Ishikawa (cell line): ENCODE results near the gene TBC1D19.
A peak's percentile ranks its signal among the peaks of the same experiment; 100 is the strongest.

Experiments
- CEBPB ChIP-seq: IDR thresholded peaks from 2 replicates; pipeline ENCODE4 v1.6.1; 2012
- CREB1 ChIP-seq: IDR thresholded peaks from 2 replicates; pipeline ENCODE4 v1.6.1; 2012; ENCODE audit warnings: low read depth
- EGR1 ChIP-seq: IDR thresholded peaks from 2 replicates; pipeline ENCODE4 v1.6.1; 2012
- EP300 ChIP-seq: IDR thresholded peaks from 2 replicates; pipeline ENCODE4 v1.6.1; 2012; ENCODE audit warnings: borderline replicate concordance
- FOXM1 ChIP-seq: IDR thresholded peaks from 2 replicates; pipeline ENCODE4 v1.6.1; 2012; ENCODE audit warnings: low read depth, borderline replicate concordance
- NFIC ChIP-seq: IDR thresholded peaks from 2 replicates; pipeline ENCODE4 v1.6.1; 2012
- RAD21 ChIP-seq: IDR thresholded peaks from 2 replicates; pipeline ENCODE4 v1.6.1; 2012; ENCODE audit warnings: low read depth
- REST ChIP-seq: IDR thresholded peaks from 2 replicates; pipeline ENCODE4 v1.6.1; 2012; ENCODE audit warnings: low read depth, mild to moderate bottlenecking
- TAF1 ChIP-seq: IDR thresholded peaks from 2 replicates; pipeline ENCODE4 v1.6.1; 2012; ENCODE audit warnings: low read depth, mild to moderate bottlenecking
- TCF12 ChIP-seq: IDR thresholded peaks from 2 replicates; pipeline ENCODE4 v1.6.1; 2012; ENCODE audit warnings: low read depth
- TEAD4 ChIP-seq: IDR thresholded peaks from 2 replicates; pipeline ENCODE4 v1.6.1; 2012
- YY1 ChIP-seq: IDR thresholded peaks from 2 replicates; pipeline ENCODE4 v1.6.1; 2012; ENCODE audit warnings: low read depth
- ZBTB7A ChIP-seq: IDR thresholded peaks from 2 replicates; pipeline ENCODE4 v1.6.1; 2012; ENCODE audit warnings: low read depth
- TF ChIP-seq, protein P1 (sequence below): IDR thresholded peaks from 2 replicates; pipeline ENCODE4 v1.6.1; 2012
- TF ChIP-seq, protein P2 (sequence below): IDR thresholded peaks from 2 replicates; pipeline ENCODE4 v1.6.1; 2012

The TBC1D19 gene

DNA sequence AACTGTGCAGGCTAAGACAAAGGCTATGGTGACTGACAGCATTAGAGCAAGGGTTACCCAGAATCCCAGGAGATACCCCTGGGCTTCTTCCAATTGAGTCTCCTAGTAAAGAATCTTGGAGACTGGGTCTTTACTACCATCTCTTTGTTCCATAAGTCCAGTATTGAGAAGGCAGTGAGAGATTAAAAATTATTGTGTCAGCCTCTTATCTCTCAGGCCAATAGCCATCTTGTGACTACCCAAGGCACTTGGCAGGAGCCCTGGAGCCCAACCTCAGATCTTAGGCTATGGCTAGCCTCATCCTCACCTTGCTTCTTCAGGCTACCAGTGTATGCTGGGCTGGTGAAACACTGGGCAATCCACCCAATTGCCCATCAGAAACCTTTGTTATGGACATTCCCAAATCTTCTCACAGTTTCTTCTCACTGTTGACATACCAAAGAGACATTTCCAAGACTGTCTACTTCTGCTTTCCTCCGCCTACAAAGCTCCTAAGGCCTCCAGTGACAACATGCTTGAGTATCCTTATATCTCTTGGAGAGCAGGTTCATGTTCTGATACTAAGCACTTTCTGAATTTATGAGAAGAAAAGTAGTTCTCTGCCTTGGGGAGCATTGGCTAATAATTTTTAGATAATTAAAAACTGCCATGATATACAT lies 200.5 kb downstream of the TBC1D19 start:
- TF ChIP-seq TCF12: no peak

DNA sequence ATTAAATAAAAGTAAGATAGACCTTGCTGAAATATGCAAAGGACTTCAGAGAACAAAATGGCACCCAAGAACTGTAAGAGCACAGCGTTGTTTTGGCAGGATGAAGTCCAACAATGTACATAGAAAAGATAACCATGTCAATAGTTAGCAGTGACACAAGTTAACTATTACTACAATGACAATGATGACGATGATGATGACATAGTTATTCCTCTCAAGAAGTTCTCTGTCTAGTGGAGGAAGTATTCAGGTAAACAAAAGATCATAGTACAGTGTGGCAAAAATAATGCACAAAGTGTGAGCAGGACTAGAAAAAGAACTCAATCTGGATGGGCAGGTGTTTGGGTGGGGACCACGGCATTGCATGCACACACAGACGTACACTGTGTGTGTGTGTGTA lies 201.4 kb downstream of the TBC1D19 start:
- TF ChIP-seq TAF1 (no peak), ZBTB7A (no peak), TCF12 (no peak), EGR1 (no peak), TEAD4 (no peak)
- TF ChIP-seq, protein P1, sequence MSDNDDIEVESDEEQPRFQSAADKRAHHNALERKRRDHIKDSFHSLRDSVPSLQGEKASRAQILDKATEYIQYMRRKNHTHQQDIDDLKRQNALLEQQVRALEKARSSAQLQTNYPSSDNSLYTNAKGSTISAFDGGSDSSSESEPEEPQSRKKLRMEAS: no peak
- TF ChIP-seq, protein P2, sequence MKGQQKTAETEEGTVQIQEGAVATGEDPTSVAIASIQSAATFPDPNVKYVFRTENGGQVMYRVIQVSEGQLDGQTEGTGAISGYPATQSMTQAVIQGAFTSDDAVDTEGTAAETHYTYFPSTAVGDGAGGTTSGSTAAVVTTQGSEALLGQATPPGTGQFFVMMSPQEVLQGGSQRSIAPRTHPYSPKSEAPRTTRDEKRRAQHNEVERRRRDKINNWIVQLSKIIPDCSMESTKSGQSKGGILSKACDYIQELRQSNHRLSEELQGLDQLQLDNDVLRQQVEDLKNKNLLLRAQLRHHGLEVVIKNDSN: no peak

- TF ChIP-seq FOXM1 (no peak), CEBPB (no peak), NFIC (no peak), YY1 (no peak), ZBTB7A (no peak), TCF12 (no peak), TAF1 (no peak), CREB1 (no peak)
- TF ChIP-seq, protein P1: no peak
- TF ChIP-seq, protein P2: no peak
Observed at GRCh38 chr4:26785810-26786209, 201.9 kb downstream of the TBC1D19 start.

GRCh38 chr4:26786916-26787315 lies 203.0 kb downstream of the TBC1D19 start:
- TF ChIP-seq TCF12: no peak
- TF ChIP-seq REST: no peak
- no peak for TF ChIP-seq CREB1
- TF ChIP-seq NFIC: no peak
- TF ChIP-seq, protein P1: no peak
- no peak for TF ChIP-seq ZBTB7A
- TF ChIP-seq RAD21: no peak
- TF ChIP-seq EP300: no peak
- no peak for TF ChIP-seq TAF1
- TF ChIP-seq CEBPB: no peak
- TF ChIP-seq EGR1: no peak
- TF ChIP-seq, protein P2: no peak
- no peak for TF ChIP-seq TEAD4
- TF ChIP-seq FOXM1: no peak
- TF ChIP-seq YY1: no peak

DNA sequence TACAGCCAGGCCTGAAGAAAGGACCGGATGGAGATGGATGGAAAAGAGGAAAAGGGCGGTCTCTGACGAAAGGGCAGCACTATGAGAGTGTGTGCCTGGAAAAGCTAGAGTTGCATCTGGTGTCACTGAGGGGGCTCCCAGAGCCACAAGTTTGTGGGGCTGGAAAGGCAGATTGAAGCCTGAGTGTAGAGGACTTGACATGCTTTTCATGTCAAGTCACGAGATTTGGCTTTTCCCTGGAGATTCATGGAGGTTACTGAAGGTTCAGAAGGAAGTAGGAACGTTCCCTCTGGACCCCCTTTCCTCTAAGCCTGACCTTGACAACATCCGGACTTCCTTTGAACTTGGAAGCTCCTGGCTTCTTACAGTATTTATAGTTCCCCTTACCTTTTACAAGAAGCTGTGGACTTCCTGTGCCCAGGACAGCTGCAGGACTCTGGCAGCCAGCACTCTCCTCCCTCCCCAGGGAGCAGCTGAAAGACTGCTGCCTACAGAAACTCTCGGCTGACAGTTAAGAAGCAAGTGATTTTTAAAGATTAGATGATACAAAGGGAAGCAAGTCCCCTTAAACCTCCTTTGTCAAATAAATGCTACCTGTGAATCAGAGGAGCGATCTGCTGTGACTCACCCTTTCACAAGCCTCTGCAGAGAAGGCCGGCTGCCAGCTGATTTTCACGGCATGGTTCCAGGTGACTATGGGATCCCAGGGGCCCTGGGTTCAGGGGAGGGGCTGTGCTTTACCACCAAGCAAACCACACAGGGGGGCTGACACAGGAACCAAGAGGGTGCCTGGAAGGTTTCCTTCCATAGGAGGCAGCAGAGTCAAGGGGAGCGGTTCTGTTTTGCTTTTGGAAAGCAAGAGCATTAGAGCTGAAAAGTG lies 203.8 kb downstream of the TBC1D19 start:
- TF ChIP-seq NFIC (peak; percentile 55; the same call in 1 of the 2 replicates), RAD21 (peak; percentile 56)
- TF ChIP-seq, protein P1: no peak

- no peak for TF ChIP-seq CREB1
- no peak for TF ChIP-seq REST
- no peak for TF ChIP-seq RAD21
- no peak for TF ChIP-seq FOXM1
- TF ChIP-seq EGR1: no peak
- TF ChIP-seq TAF1: no peak
- no peak for TF ChIP-seq ZBTB7A
Observed at GRCh38 chr4:26788341-26788733, 204.5 kb downstream of the TBC1D19 start.
